NCI-H446 treated with DMSO at 0.1 percent for 48 hours (cell line): Measurements from ENCODE around the gene MIA.
"Not testable (repeated sequence)": the region's sequence is repeated elsewhere in the genome, so short reads cannot be mapped to it uniquely, and the experiment has no call there.

Source experiments
- DNase-seq: peaks from one replicate; lab custom pipeline; 2025; lab: John Stamatoyannopoulos, UW

The MIA gene

DNA sequence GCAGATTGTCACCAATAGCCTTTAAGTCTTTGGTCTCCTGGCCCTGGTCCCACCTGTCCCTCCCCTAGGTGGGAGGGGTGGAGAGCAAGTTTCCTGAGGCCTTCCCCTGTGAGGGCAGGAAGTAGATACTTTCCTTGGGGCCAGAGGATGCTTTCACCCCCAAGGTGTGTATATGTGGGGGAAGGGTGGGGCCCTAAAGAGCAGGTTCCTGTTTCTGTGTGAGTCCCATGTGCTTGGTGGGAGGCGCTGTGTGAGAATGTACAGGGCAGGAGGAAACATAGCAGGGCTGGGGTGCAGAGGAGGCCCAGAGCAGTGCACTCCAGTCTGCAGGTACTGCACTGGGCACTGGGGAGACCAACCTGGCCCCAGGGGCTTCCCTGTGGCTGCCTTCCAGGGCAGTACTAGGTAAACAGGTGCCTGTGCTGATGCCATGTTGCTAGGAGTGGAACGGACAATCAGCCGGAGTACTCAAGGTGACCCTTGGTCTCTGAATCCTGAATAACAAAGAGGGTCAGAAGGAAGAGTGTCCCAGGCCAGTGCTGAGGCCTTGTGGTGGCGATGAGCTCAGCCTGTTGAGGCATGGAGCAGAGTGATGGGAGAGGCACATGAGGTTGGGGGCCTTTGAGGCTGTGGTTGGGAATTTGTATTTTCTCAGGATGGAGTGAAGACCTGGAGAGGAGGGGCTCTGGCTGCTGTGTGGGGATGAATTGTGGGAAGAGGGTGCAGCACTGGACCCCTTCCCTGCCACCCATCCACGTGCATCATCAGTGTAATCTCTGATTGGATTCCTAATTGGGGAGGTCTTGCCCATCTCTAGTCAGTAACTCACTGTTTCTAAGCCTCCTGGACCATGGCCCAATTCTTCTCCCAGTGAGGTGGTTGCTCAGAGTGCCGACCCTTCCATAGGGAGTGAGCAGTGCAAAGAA, 28.8 kb downstream of the MIA start:
- DNase-seq = no peak

DNA sequence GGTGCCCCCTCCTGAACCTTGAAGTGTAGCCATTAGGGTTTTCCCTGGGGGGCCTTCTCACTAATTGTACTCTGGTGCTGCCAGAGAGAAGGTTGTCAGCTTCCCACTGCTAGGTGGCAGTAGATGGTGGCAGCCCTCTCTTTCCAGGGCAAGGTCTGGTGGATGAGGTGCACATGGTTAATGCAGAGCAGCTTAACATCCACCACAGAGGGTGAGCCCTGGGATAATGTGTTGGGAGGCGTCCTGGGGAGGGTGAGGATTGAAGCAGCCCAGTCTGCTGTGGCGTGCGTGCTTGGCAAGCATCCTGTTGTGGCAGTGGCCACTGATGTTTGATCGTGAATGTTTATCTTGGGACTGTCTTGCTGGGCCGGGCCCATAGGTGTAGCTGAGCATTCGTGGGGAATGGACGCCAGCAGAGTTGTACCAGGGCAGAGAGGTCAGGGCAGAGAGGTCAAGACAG, 29.5 kb downstream of the MIA start:
- no peak for DNase-seq

DNA sequence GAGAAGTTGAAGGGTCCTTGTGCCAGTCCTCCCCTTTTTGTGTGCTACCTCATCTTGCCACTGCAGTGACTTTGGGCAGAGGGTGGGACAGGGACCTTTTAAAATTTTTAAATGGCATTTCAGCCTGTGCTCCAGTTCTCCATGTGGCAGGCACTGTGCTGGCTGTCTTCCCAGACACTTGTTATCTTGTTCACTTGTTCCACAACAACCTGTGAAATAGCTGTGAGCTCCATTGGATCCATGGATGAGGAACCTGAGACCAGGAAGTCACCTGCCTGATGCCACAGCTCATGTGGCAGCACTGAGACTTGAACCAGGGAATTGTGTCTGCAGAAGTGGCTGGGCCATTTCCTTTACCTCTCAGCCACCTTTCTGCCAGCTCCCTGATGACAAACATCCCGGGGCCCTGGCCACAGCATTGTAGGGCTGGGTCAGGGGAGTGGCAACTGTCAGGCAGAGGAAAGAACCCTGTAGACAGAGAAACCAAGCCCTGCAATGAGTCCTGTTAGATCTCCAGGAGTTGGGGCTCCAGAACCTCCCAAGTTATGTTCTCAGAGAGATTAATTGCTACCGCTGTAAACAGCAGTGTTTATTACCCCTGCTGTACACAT, 30.0 kb downstream of the MIA start:
- no peak for DNase-seq

DNA sequence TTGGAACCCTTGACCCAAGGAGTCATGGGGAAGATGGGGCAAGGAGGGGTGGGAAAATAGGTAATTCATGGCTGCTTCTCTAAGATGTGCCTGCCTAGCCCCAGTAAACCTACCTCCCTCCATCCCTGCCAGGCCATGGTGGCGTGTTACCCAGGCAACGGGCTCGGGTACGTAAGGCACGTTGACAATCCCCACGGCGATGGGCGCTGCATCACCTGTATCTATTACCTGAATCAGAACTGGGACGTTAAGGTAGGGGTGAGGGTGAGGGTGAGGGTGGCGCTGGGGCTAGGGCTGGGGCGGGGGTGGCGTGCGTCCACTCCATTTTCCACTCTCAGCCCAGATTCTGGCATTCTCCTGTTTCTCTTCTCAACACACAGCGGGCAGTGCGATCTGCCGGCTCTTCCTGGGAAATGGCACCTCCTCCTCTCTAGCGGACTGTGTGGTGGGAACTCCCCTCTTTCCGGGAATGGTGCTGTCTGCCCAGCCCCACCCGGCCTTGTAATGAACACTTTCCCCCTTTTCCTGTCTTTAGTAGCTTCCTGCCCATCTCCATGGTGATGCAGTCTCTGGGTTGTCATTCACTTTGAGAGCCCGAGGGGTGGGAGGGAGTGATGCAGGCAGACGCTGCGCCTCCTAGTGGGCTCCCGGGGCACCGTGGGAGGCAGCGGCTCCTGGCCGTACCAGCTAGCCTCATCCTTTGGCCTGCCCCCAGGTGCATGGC, 31.3 kb downstream of the MIA start:
- no peak for DNase-seq

DNA sequence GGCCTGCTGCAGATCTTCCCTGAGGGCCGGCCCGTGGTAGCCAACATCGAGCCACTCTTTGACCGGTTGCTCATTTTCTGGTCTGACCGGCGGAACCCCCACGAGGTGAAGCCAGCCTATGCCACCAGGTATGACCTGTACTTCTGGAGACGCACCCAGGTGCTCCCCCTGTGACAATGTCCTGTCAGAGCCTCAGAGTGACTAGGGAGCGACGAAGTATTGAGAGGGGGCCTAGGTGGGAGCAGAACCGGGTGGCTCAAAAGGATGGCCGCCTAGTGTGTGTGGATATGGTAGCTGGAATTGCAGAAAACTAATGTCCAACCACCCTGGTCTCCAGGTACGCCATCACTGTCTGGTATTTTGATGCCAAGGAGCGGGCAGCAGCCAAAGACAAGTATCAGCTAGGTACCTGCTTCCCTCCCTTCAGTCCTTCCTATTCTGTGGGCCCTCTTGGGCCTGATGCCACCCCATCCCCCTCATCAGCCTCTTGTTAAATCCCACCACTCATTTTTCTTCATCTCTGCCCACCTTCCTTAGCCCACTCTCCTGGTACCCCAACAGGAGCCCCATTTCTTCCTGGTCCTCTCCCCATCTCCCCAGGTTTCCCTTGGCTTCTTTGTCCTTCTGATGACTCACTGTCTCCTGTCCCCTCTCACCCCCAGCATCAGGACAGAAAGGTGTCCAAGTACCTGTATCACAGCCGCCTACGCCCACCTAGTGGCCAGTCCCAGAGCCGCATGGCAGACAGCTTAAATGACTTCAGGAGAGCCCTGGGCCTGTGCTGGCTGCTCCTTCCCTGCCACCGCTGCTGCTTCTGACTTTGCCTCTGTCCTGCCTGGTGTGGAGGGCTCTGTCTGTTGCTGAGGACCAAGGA, 32.1 kb downstream of the MIA start:
- no peak for DNase-seq

DNA sequence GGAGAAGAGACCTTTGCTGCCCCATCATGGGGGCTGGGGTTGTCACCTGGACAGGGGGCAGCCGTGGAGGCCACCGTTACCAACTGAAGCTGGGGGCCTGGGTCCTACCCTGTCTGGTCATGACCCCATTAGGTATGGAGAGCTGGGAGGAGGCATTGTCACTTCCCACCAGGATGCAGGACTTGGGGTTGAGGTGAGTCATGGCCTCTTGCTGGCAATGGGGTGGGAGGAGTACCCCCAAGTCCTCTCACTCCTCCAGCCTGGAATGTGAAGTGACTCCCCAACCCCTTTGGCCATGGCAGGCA, 32.7 kb downstream of the MIA start:
- no peak for DNase-seq

DNA sequence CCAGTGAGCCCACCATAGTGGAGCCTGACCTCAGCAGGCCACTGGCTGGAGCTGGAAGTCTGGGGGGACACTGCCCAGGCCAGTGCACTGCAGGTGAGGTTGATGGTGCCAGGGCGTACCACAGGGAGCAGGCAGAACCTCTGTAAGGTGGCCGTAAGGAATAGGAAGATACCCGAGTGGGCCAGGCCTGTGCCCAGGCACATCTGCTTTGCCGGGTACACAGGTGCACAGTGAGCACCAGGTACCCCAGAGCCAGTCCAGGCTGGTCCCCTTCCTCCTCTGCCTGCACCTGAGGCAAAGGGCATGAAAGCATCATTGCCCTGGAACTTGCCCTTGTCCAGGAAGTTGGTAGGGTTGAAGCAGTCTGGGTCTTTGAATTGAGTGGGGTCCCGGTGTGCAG, 33.2 kb downstream of the MIA start:
- DNase-seq = no peak

DNA sequence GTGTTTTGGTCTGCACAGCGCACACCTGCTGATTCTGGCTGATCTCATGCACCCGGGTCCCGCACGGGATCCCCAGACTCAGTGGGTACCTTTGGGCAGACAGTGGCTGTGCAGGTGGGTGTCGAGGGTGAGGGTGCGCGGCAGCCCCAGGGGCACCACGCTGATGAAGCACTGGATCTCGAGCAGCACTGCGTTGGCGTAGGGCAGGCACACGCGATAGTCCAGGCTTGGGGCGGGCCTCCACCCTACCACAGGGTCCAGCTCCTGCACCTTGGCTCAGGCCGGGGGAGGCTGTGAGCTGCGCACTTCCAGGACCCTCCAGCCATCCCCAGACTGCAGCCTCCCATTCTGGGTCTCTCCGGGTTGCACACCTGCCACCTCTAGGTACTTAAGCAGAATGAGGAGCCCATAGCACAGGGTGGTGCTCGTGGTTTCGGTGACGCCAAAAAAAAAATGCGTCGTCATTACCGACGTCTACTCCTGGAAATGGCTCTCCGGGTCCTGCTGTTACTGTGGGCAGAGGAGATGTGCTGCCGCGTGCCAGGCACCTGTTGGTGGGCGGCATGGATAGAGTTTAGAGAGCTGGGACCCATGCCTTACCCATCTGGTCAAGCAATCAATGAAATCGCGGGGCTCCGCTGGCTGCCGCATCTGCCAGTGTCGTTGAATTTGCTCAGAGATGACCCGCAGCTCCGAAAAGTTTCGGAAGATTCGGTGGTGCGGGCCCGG, 34.2 kb downstream of the MIA start:
- no peak for DNase-seq

DNA sequence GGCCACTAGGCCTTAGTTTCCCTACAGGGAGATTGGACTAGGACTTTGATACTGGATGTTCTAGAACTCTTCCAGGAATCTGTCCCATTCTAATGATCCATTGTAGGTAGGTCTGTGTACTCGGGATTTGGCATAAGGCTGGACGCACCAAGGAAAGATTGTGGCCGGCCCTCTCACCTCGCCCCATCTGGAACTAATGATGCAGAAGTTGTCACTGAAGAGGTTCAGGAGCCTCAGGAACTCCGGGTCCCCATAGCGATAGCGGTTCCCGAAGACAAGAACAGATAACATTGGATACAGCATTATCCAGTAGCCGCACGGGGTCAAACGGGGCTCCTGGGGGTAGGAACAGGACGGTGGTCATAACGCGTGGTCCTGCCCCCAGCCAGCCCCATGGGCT, 34.8 kb downstream of the MIA start:
- no peak for DNase-seq

DNA sequence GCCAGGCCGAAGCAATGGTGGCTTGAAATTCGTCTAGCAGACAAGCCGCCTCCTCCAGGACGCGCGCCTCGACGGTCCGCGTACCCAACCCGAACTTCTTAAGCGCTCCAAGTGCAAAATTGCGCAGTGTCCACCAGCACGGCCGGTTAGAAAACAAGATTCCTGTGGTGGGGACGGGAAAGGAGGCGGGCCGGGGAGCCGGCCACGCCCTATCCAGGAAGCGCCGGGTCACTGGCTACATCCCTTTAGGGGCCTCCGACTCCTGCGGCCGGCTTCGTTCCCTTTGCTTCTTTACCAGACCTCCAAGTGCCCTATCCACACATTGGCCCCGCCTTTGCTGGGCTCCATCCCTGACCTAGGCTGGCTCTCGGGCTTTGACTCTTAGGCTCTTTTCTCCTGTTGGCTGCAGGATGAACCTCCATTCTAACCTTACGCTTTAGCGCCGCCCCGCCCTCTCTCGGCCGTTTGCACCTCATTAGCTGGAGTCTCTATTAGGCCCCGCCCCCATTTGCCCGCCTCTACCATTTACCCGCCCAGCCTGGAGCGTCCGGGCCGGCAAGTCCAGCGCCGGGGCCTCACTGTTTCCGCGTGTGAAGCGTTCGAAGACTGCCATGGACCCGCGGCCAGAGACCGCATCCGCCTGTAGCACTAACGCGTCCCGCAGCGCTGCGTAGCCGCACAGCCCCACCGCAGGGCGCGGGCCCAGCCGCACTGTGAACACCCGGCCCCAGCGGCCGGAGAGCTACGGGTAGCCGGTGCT, 35.5 kb downstream of the MIA start:
- DNase-seq = not testable (repeated sequence)

DNA sequence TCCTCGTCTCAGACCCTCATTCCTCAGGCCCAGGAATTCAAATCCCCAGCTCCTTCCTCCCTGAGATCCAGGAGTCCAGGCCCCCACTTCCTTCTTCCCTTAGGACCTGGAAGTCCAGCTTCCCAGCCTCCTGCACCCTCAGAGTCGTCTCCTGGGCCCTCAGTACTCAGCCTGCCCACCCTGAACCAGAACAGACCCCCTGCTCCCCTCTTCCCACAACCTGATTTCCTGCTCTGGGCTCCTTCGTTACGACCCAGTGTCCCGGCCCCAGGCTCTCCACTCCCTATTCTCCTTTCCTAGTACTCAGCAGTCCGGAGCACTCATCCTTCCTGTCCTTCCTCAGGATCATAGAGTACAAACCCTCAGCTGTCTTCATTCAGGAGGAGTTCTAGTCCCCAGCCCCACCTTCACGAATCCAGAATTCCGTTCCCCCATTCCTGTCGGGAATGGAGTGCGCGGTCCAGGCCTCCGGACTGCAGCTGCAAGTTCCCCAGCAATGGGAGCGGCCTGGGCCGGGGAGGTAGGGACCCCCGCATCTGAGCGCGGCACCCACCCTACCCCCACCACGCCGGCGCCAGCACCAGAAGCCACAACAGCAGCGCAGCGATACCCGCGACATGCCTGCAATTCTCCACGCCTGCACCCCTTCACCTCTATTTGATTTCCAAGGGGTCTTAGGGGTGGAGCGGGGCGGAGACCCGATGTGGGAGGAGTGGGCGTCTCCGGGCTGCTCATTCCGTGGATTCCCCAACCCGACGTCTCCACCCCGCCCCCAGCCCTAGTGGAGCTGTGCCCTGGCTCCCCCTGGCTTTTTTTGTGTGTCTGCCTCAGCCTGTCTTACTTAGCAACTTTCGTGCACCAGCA, 36.4 kb downstream of the MIA start:
- DNase-seq = no peak

DNA sequence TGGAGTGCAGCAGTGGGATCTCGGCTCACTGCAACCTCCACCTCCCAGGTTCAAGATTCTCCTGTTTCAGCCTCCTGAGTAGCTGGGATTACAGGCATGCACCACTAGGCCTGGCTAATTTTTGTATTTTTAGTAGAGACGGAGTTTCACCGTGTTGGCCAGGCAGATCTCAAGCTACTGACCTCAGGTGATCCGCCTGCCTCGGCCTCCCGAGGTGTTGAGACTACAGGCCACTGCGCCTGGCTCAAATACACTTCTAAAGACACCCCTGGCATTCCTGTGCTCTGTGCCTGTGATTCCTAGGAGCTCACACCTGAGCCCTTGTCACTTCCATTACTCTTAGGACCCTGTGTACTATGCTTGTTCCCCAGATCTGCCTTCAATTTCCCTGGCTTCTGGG, 37.2 kb downstream of the MIA start:
- DNase-seq = not testable (repeated sequence)

DNA sequence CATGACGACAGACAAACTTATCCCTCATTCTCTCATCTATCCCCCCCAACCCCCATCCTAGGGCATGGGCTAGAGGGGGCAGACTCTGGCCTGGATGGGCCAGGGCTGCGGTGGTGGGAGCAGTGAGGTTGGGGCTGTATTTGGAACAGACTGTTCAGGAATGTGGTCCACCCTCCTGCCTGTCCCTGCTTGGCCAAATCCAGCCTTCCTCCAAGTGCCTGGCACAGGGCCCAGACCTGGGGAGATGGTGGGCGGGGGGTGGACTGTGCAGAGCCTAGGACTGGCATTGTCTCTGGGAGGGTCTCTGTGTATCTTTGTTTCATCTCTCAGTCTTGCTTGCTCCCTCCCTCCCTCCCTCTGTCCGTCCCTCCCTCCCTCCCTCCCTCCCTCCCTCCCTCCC, 37.9 kb downstream of the MIA start:
- no peak for DNase-seq

DNA sequence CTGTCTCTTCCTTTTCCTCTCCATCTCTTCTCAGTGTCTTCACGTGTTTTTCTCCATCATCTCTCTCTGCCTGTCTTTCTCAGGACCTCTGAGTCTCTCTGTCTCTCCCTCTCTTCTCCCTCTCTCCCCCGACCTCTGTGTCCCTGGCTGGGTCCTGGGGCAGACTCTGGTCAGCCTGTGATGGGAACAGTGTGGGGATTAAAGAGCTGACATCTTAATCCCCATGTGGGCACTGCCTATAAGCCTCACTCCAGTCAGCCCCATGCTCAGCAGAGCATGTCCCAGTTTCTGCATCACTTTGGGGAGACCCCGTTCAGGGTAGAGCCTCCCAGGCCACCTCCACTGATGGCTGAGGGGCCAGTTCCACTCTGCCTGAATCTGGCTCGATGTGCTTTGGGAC, 39.9 kb downstream of the MIA start:
- DNase-seq = no peak

DNA sequence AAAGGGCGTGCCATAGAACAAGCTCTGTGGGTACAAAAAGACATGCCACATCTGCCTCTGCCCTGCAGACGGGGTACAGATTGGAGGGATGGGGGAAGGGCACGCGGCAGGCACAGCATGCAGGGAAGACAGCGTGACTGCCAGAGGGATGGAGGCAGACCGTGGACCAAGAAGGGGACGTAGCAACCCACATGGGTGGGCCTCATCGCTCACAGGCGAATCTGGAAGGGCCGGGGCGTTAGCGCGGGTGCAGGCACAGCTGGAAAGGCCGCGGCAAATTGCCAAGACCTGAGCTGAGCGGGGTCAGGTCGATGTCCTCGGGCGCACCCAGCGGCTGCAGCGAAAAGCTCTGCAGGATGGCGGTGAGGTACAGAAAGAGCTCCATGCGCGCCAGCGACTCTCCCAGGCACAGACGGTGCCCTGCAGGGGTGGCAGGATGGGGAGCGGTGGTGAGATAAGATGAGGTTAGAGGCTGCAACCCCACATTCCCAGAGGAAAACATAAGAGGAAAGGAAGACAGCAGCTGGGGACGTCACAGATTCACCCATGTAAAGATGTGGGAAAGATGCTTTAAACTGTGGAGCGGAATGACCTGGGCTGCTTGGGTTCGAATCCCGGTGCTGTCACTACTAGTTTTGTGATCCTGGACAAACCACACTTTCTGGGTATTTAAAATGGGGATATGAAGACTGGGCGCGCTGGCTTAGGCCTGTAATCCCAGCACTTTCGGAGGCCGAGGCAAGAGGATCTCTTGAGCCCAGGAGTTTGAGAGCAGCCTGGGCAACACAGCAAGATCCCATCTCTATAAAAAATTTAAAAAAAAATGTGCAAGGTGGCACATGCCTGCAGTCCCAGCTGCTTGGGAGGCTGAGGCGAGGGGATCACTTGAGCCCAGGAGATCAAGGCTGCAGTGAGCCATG, 43.4 kb downstream of the MIA start:
- not testable (repeated sequence) for DNase-seq

DNA sequence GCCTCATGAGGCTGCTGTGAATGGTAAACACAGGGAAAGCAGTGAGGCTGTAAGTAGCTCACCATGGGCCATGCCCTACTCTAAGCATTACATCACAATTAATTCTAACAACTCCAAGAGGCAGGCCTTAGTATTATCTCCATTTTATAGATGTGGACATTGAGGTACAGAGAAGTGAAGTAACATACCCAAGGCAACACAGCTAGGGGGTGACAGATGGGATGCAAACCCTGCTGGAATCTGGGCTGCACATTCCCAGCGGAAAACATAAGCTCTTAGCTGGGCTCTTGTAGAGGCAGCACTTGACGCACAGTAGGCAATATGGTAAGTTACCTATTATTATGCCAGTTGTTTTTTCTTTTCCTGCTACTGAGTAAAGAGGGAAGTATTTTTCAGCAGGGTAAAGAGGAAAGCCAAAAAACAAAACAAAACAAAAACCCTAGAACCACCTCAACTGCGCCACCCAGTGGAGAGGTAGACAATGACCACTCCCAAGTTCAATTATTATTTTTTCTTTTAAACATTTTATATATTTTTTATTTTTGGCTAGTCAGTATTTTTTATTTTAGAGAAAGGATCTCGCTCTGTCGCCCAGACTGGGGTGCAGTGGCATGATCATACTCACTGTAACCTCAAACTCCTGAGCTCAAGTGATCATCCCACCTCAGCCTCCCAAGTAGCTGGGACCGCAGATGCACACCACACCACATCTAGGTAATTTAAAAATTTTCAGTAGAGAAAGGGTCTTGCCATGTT, 44.3 kb downstream of the MIA start:
- DNase-seq = not testable (repeated sequence)

DNA sequence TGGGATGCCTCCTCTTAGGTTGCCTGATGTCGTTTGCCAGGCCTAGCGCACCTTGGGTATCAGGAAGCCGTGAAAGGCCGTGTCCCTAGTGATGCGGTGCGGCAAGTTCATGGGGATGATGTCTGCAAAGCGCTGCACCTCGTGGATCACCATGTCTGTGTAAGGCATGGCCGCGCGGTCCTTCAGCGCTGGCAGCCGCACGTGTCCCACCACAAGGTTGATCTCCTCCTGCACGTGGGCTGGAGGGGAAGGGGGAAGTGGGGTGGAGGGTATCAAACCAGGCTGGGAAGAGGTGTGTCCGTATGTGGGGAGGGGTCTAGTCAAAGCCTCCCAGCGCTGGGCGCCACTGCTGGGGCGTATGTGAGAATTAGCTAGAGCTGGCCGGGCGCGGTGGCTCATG, 46.8 kb downstream of the MIA start:
- DNase-seq = no peak
